Right cardiac atrium (tissue), 5 donors: ENCODE results near the gene TRIM7. TPM values are rescaled to one million over a fixed set of nuclear protein-coding genes. Genes with fewer than 3 reads are reported as not detected.

Experiments used
- ATAC-seq, 2 donors: fragments of 200-7000 bp; cut with Tn5 transposase; one replicate each; pipeline versions ENCODE4 v1.8.0 to v1.9.1; 2020; ENCODE audit warnings: moderate library complexity in 2 of 2, mild to moderate bottlenecking in 1 of 2
- DNase-seq, 3 donors: peaks; one replicate each; pipeline ENCODE4 v3.0.0-alpha.2; 2020
- H3K27ac ChIP-seq: one replicate; pipeline ENCODE4 v1.5.1; 2013; ENCODE audit warnings: mild to moderate bottlenecking, low read length, control low read depth, moderate library complexity
- H3K27me3 ChIP-seq: one replicate; pipeline ENCODE4 v1.6.1; 2013; ENCODE audit not compliant: control insufficient read depth, insufficient read depth
- H3K4me1 ChIP-seq: one replicate; pipeline ENCODE4 v1.6.1; 2013; ENCODE audit warnings: low read length; ENCODE audit not compliant: control insufficient read depth, insufficient read depth
- H3K4me3 ChIP-seq: one replicate; pipeline ENCODE4 v1.5.1; 2013; ENCODE audit warnings: low read length, control low read depth
- H3K9me3 ChIP-seq: one replicate; pipeline ENCODE4 v1.6.1; 2013; ENCODE audit warnings: low read length; ENCODE audit not compliant: control insufficient read depth
- WGBS: extraction: QIAGEN DNeasy Blood & Tissue Kit; methylation state at CpG from one replicate; pipeline ENCODE4 v1.1.7; 2013; 5-methylcytosine and 5-hydroxymethylcytosine counted together
- intact Hi-C, 4 donors: fragments of 100-400 bp; cut with DNase I; formaldehyde crosslinking; loops; one replicate each; pipeline versions ENCODE4 v1.11.0 to v1.14.0; 2022 to 2023
- polyA plus RNA-seq: library from polyadenylated mRNA; stranded (reverse); fragments of 200-250 nt; gene quantifications from one replicate; pipeline ENCODE4 v1.2.3, GENCODE V29; 2013
- total RNA-seq, 4 donors: library from RNA; stranded (reverse); fragmentation: NEBNext Ultra II Directional; extraction: Animal tissue kit (Norgen Biotek cat#: 25700); gene quantifications; one replicate each; pipeline ENCODE4 v1.2.1, GENCODE V29; 2021
- donor health status: healthy with polysubstance abuse.
- donor health status: DM: no; HTN: yes; CAD: no.
- donor health status: DM: no; HTN: no; CAD: no.
- donor health status: DM: no; HTN: yes; CAD: no; lungs with severe emphysema.
- donor health status: DM: yes; HTN: yes; CAD: no.

TRIM7 gene
- total and polyA plus RNA-seq, 5 donors: 3.8 to 13.1 (median 4.8) TPM

GRCh38 chr5:181199881-181200638, 4.9 kb downstream of the TRIM7 start:
- H3K27ac ChIP-seq: no peak overlapping the region
- 75% methylated on average over 12 of the region's 12 CpGs for WGBS
- intact Hi-C loops: no loop called here

GRCh38 chr5:181198905-181199519, 6.0 kb downstream of the TRIM7 start:
- Histone ChIP-seq H3K9me3 (no peaks in the 10 kb centered on the region), H3K4me1 (peaks cover 4% of the 10 kb centered on the region), H3K27ac (no peak overlapping the region), H3K4me3 (no peak overlapping the region), H3K27me3 (no peaks in the 10 kb centered on the region)
- intact Hi-C loops: no loop called here
- DNase-seq: no peak
- no peak for ATAC-seq
- 64% methylated on average over 9 of the region's 9 CpGs for WGBS

More at GRCh38 chr5:181199881-181200638, 4.9 kb downstream of the TRIM7 start:
- DNase-seq (no peak), ATAC-seq (no peak)
- Histone ChIP-seq H3K4me1 (no peaks in the 10 kb centered on the region), H3K9me3 (no peaks in the 10 kb centered on the region), H3K27me3 (no peaks in the 10 kb centered on the region), H3K4me3 (no peak overlapping the region)

- Histone ChIP-seq H3K4me3 (no peak overlapping the region), H3K4me1 (peaks cover 4% of the 10 kb centered on the region), H3K9me3 (no peaks in the 10 kb centered on the region), H3K27ac (no peak overlapping the region), H3K27me3 (no peaks in the 10 kb centered on the region)
- ATAC-seq: no peak
- 77% methylated on average over 12 of the region's 12 CpGs for WGBS
- intact Hi-C loops: no loop called here
- DNase-seq: no peak
Observed at GRCh38 chr5:181198106-181198685, 6.8 kb downstream of the TRIM7 start.

GRCh38 chr5:181197326-181197951, 7.6 kb downstream of the TRIM7 start:
- peaks cover 5% of the 10 kb centered on the region for H3K4me1 ChIP-seq
- intact Hi-C loops: no loop called here
- ATAC-seq (no peak), DNase-seq (no peak)
- no peak overlapping the region for H3K4me3 ChIP-seq
- H3K9me3 ChIP-seq: no peaks in the 10 kb centered on the region
- 72% methylated on average over 8 of the region's 8 CpGs for WGBS
- H3K27me3 ChIP-seq: no peaks in the 10 kb centered on the region
- no peak overlapping the region for H3K27ac ChIP-seq

- no peak for ATAC-seq
- Histone ChIP-seq H3K27me3 (no peaks in the 10 kb centered on the region), H3K4me1 (peaks cover 7% of the 10 kb centered on the region), H3K27ac (no peak overlapping the region), H3K9me3 (no peaks in the 10 kb centered on the region), H3K4me3 (no peak overlapping the region)
- intact Hi-C loops: no loop called here
- DNase-seq: no peak
- 71% methylated on average over 45 of the region's 45 CpGs for WGBS
Observed at GRCh38 chr5:181195249-181195761, 9.7 kb downstream of the TRIM7 start.

- H3K27ac ChIP-seq: no peak overlapping the region
- H3K4me3 ChIP-seq: no peak overlapping the region
- intact Hi-C loops: no loop called here
- DNase-seq: peak in 1 of 3 donors; percentile 80
- no peak for ATAC-seq
- H3K4me1 ChIP-seq: peaks cover 7% of the 10 kb centered on the region
- H3K27me3 ChIP-seq: no peaks in the 10 kb centered on the region
- WGBS: 58% methylated on average over 21 of the region's 21 CpGs
- H3K9me3 ChIP-seq: no peaks in the 10 kb centered on the region
Observed at GRCh38 chr5:181194489-181195248, 10.3 kb downstream of the TRIM7 start.

GRCh38 chr5:181193656-181194055, 11.3 kb downstream of the TRIM7 start:
- Histone ChIP-seq H3K4me3 (no peak overlapping the region), H3K27ac (no peak overlapping the region), H3K27me3 (no peaks in the 10 kb centered on the region), H3K9me3 (no peaks in the 10 kb centered on the region), H3K4me1 (peaks cover 7% of the 10 kb centered on the region)
- intact Hi-C loops: loop anchor here in 1 of 4 donors (2.0 kb wide), 1 partner anchor 13 kb away; no protein-coding TSS in a partner anchor
- ATAC-seq (no peak), DNase-seq (no peak)
- 89% methylated on average over 2 of the region's 2 CpGs for WGBS

GRCh38 chr5:181192337-181193046, 12.5 kb downstream of the TRIM7 start:
- H3K4me3 ChIP-seq: peak overlapping the region; percentile 76
- ATAC-seq (no peak), DNase-seq (peak in 1 of 3 donors; percentile 69)
- peaks cover 7% of the 10 kb centered on the region for H3K4me1 ChIP-seq
- no peaks in the 10 kb centered on the region for H3K9me3 ChIP-seq
- peak overlapping the region; percentile 96 for H3K27ac ChIP-seq
- H3K27me3 ChIP-seq: no peaks in the 10 kb centered on the region
- intact Hi-C loops: loop anchor here in 1 of 4 donors (2.0 kb wide), 1 partner anchor 14 kb away; no protein-coding TSS in a partner anchor
- WGBS: 57% methylated on average over 12 of the region's 12 CpGs

- Histone ChIP-seq H3K27me3 (no peaks in the 10 kb centered on the region), H3K4me1 (peaks cover 7% of the 10 kb centered on the region), H3K4me3 (peak overlapping the region; percentile 76), H3K27ac (peak overlapping the region; percentile 96), H3K9me3 (no peaks in the 10 kb centered on the region)
- WGBS: under 1% methylated on average over 64 of the region's 64 CpGs
- ATAC-seq (peak; percentile 84 to 89), DNase-seq (peak; percentile 95 to 98 (median 98))
- intact Hi-C loops: loop anchor here in 1 of 4 donors (2.0 kb wide), 2 partner anchors 15 to 69 kb away; partner anchors contain the start of gene TRIM52
Observed at GRCh38 chr5:181191526-181192336, 13.3 kb downstream of the TRIM7 start.
